Thoracic aorta (tissue), 2 donors: ENCODE data around the gene SPOCK2. TPM values are rescaled to one million over a fixed set of nuclear protein-coding genes. Genes with fewer than 3 reads are reported as not detected.

ENCODE experiments used
- ATAC-seq: fragments of 150-250 bp; one replicate; pipeline ENCODE4 v1.8.0; 2017; ENCODE audit warnings: low read depth; ENCODE audit not compliant: insufficient number of reproducible peaks, low FRiP score
- DNase-seq: peaks from one replicate; pipeline ENCODE4 v3.0.0-alpha.2; 2020; ENCODE audit warnings: low spot score
- H3K27ac ChIP-seq, 2 donors: fragments of 200-600 bp; sonication (generic); 1 replicate in 1 of 2; 2 replicates in 1 of 2; pipeline ENCODE4 v1.5.1; 2016; ENCODE audit warnings: mild to moderate bottlenecking in 2 of 2, moderate library complexity in 2 of 2
- H3K27me3 ChIP-seq: fragments of 200-600 bp; sonication (generic); replicated peaks from 2 replicates; pipeline ENCODE4 v1.6.0; 2016; ENCODE audit warnings: mild to moderate bottlenecking; ENCODE audit not compliant: insufficient read depth
- H3K36me3 ChIP-seq: fragments of 200-600 bp; sonication (generic); one replicate; pipeline ENCODE4 v1.5.1; 2016
- H3K4me1 ChIP-seq, 2 donors: fragments of 200-600 bp; sonication (generic); 1 replicate in 1 of 2; 2 replicates in 1 of 2; pipeline versions ENCODE4 v1.5.1 to v1.6.0; 2016; ENCODE audit warnings: low read depth in 2 of 2, mild to moderate bottlenecking in 1 of 2; ENCODE audit not compliant: control insufficient read depth in 1 of 2
- H3K4me3 ChIP-seq: fragments of 200-600 bp; sonication (generic); 2 replicates; pipeline ENCODE4 v1.5.1; 2016; ENCODE audit warnings: mild to moderate bottlenecking
- H3K9me3 ChIP-seq: fragments of 200-600 bp; sonication (generic); 2 replicates; pipeline ENCODE4 v1.5.1; 2016
- total RNA-seq, 2 donors: library from RNA; depleted of rRNA; stranded (reverse); fragments of >200 nt; gene quantifications; one replicate each; pipeline versions ENCODE4 v1.1.0 to v1.2.3, GENCODE V29; 2016
- TF ChIP-seq, protein P1 (sequence below): fragments of 200-600 bp; sonication (generic); IDR thresholded peaks from one replicate; pipeline ENCODE4 v1.5.1; 2019; ENCODE audit warnings: antibody characterized with exemption

The SPOCK2 gene
- total RNA-seq, 2 donors from 2014 or later = 3.5 to 13.8 TPM

GRCh38 chr10:72048450-72049124, 39.8 kb downstream of the SPOCK2 start:
- H3K4me1 ChIP-seq = peaks cover 0 to 25% of the 10 kb centered on the region in 2 donors
- DNase-seq (peak; percentile 57), ATAC-seq (peak; percentile 48)
- no peaks in the 10 kb centered on the region for H3K27me3 ChIP-seq
- no peaks in the 10 kb centered on the region for H3K9me3 ChIP-seq
- H3K27ac ChIP-seq = no peak overlapping the region
- no peak overlapping the region for H3K4me3 ChIP-seq
- no peaks in the 10 kb centered on the region for H3K36me3 ChIP-seq
- TF ChIP-seq, protein P1, sequence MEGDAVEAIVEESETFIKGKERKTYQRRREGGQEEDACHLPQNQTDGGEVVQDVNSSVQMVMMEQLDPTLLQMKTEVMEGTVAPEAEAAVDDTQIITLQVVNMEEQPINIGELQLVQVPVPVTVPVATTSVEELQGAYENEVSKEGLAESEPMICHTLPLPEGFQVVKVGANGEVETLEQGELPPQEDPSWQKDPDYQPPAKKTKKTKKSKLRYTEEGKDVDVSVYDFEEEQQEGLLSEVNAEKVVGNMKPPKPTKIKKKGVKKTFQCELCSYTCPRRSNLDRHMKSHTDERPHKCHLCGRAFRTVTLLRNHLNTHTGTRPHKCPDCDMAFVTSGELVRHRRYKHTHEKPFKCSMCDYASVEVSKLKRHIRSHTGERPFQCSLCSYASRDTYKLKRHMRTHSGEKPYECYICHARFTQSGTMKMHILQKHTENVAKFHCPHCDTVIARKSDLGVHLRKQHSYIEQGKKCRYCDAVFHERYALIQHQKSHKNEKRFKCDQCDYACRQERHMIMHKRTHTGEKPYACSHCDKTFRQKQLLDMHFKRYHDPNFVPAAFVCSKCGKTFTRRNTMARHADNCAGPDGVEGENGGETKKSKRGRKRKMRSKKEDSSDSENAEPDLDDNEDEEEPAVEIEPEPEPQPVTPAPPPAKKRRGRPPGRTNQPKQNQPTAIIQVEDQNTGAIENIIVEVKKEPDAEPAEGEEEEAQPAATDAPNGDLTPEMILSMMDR = peak; percentile 99

DNA sequence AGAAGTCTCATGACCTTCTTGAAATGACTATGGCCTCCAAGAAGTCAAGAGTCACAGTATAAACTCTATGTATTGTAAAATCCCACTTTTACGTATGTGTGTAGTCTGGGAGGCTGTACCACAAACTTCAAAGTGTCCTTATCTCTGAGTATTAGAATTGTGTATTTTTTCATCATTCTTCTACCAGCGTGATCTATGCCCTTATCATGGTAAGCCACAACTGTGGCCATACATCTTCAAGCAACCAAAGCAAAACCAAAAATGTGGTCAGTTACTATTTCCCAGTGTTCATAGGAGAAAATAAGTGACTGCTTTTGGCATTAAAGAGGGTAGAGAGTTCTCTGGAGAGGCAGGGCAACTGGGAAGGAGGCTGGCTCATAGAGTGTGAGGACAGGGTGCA, 42.8 kb downstream of the SPOCK2 start:
- TF ChIP-seq, protein P1 = no peak
- ATAC-seq (no peak), DNase-seq (no peak)
- no peaks in the 10 kb centered on the region for H3K9me3 ChIP-seq
- no peaks in the 10 kb centered on the region for H3K36me3 ChIP-seq
- H3K4me1 ChIP-seq = peaks cover 0 to 33% of the 10 kb centered on the region in 2 donors
- peak overlapping the region; percentile 83 to 85 for H3K27ac ChIP-seq
- no peak overlapping the region for H3K4me3 ChIP-seq
- no peaks in the 10 kb centered on the region for H3K27me3 ChIP-seq

DNA sequence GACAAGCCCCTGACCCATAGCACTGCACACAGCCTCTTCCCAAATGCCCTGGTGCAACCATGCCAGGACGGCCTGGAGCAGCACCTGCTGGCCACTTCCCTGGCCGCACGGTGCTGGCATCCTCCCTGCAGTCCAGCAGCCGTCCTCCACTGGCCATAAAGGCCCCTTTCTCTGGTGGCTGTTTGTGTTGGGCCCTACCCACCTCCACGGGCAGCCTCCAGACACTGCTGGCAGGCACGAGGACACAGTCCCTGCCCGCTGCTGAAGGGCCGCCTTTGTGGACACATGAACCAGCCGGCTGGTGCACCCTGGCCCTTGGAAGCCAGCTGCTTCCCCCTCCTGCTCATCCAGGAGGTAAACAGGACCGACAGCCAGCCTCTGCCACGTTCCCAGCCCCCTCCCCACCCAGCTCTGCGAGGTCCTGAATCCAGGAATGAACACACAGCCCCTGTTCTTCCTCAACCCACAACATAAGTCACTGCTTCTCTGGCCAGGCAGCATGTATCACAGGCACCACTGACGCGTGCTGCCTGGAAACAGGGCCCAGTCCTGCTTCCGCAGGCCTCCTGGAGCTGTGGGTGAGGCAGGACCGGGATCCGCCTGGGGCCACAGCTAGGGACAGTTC, 43.8 kb downstream of the SPOCK2 start:
- Histone ChIP-seq H3K4me1 (peaks cover 0 to 34% of the 10 kb centered on the region in 2 donors), H3K9me3 (no peaks in the 10 kb centered on the region), H3K27ac (peak overlapping the region; percentile 83 to 85), H3K27me3 (no peaks in the 10 kb centered on the region), H3K4me3 (no peak overlapping the region), H3K36me3 (no peaks in the 10 kb centered on the region)
- TF ChIP-seq, protein P1 = peak; percentile 70
- ATAC-seq (peak; percentile 72), DNase-seq (peak; percentile 56)

DNA sequence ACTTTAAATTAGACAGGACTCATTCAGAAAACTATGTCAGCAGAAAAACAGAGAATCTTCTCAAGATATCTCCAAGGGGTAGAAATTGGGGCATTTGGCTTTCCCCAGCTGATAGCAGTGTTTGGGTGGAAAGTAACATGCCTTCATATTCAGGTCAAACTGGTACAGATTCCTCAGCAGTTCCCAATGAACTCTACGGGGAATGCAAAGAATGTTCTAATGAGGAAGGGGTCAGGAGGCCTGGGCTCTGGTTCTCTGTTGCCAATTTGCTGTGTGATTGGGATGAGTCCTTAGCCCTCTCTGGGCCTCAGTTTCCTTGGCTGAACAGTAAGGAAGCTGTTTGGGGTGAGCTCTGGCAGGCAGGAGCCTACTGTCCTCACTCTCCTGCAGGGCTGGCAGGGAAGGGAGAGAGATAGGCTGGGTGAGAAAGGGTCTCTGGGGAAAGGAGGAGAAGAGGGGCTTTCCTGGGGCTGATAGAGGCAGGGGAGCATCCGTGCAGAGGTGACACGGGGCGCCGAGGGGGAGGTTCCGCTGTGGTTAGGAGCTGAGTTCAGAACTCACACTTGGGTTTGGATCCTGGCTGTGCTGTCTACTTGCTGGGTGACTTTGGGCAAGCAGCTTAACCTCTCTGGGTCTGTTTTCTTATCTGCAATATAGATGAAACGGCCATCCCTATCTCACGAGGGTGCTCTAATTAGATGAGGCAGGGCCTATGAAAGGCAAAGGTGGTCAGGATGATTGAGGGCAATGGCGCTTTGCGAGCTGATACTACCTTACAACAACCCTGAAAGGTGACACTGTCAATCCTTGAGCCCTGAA, 45.1 kb downstream of the SPOCK2 start:
- TF ChIP-seq, protein P1 = no peak
- Histone ChIP-seq H3K9me3 (no peaks in the 10 kb centered on the region), H3K4me3 (no peak overlapping the region), H3K27ac (peak overlapping the region in 1 of 2 donors; percentile 85), H3K36me3 (no peaks in the 10 kb centered on the region), H3K27me3 (no peaks in the 10 kb centered on the region), H3K4me1 (peaks cover 0 to 45% of the 10 kb centered on the region in 2 donors)
- DNase-seq = no peak
- no peak for ATAC-seq

DNA sequence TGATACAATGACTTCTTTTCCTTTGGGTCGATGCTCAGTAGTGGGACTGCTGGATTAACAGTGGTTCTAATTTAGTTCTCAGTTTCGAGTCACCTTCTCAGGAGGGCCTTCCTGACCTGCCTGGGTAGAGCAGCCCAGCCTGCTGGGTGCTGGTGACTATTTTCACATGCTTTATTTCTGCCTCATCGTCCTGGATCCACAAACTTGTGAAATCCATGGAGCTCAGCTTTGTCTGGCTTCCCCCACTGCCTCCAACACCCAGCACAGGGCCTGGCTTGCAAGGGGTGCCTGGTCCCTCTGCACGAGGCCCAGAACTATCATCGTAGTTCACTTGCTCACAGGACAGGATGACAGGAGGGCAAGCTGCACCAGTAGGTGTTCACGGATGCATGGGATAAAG, 46.9 kb downstream of the SPOCK2 start:
- no peak for ATAC-seq
- H3K27ac ChIP-seq = no peak overlapping the region
- H3K9me3 ChIP-seq = no peaks in the 10 kb centered on the region
- H3K36me3 ChIP-seq = no peaks in the 10 kb centered on the region
- DNase-seq = no peak
- H3K4me1 ChIP-seq = peaks cover 0 to 51% of the 10 kb centered on the region in 2 donors
- TF ChIP-seq, protein P1 = no peak
- H3K4me3 ChIP-seq = no peak overlapping the region
- H3K27me3 ChIP-seq = no peaks in the 10 kb centered on the region
